NCI-H1417 (cell line): Measurements from ENCODE around the gene PIK3R1.
"Not testable (repeated sequence)": the region's sequence is repeated elsewhere in the genome, so short reads cannot be mapped to it uniquely, and the experiment has no call there.

Experiments used
- DNase-seq, 3 experiments: peaks; one replicate each; lab custom pipeline; 2025; lab: John Stamatoyannopoulos, UW

Gene PIK3R1

DNA sequence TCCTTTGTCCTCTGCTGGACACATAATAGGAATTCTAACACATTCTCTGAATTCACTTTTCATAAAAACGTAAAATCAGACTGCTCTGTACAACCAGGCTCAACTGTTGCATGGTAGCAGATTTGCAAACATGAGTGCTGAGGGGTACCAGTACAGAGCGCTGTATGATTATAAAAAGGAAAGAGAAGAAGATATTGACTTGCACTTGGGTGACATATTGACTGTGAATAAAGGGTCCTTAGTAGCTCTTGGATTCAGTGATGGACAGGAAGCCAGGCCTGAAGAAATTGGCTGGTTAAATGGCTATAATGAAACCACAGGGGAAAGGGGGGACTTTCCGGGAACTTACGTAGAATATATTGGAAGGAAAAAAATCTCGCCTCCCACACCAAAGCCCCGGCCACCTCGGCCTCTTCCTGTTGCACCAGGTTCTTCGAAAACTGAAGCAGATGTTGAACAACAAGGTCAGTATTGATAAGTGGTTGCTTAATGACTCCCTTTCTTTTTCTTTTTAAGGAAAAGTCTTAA is 11.1 kb downstream of the PIK3R1 start:
- no peak for DNase-seq

DNA sequence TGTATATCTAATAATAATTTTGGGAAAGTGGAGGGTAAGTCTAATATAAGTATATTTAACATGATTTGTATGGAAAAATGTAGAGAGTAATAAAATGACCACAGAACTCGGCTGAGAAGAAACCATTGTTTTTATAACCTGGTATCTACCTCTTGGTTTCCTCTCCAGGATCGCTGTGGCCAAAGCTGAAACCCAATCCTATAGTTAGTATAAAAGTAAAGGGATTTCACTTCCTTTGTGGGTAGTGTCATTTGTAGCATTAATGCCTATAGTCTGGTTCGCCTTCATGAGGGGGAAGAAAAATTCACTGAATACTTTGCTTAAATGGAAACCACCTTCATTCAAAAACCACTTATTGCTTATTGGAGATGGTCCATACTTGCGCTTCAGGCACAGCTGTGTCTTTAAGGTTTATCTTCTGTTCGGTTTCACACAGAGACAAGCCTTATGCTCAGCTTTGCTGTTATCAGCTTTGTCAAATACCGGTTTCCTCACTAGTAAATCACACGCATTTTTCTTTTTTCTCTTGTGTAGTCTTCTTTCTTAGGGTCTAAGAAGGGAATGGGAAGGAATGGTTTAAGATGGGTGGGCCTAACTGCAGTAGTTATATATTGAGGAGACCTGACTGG is 12.1 kb downstream of the PIK3R1 start:
- DNase-seq = no peak

DNA sequence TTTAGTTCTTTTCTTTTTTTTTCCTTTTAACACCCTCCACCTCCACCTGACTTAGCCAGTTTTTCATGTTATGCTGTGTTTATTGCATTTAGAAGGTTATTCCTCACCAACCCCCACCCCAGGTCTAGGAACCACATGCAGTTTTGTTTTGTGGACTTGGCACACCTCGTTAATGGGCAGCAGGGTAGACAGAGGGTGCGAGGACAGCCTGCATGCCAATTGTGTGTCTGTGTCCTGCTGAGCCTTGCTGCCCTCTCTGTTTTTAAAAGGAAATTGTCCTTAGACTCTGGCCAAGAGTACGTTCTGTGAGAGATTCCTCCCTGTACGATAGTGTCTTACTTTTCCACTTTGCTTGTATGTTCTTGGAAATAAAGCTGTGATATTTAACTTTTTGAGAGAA is 13.9 kb downstream of the PIK3R1 start:
- peak in 1 of 3 experiments; percentile 2 for DNase-seq

DNA sequence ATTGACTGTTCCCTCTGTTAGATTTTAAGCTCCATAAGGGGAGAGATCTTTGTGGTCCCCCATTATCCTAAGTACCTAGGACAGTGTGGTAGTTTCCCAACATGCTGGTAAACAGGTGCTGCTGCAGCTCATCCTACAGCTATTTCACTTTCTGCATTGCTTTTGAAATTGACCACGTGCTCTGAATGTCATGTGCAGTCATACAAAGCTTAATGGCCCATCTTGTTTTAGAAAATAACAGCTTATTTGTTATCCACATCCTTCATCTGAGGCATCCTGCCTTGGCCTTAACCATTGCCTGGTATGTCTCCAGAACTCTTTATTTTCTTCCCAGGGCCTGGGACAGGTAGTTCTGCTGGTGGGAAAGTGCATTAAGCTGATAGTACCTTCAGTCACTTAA is 14.7 kb downstream of the PIK3R1 start:
- DNase-seq = no peak

DNA sequence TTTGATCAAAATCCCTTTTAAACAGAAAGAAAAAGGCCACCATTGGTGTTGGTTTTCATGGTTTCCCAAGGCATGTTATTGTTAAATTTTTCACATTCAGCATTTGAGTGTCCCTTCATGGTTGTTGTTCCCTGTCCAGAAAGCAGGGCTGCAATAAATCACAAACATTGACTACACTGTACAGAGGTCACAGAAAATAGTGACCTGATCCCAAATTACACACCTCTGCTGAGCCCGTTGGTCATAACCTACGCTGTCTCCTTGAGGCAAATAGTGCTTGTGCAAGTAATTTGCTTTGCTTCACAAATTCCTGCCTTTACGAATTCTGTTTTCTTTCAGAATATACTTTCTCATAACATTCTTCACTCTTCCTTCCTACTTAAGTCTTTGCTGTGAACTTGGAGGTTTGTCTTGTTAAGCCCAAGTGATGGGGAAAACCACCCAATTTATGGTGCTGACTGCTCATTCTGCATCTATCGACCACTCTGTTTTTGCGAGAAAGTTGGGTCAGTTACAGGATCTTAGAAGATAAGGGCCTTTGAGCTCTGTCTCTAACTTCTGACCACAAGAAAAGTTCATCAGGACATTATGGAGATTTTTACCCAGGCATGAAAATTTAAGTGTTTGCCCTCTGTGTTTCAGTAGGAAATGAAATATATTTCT is 16.0 kb downstream of the PIK3R1 start:
- no peak for DNase-seq

DNA sequence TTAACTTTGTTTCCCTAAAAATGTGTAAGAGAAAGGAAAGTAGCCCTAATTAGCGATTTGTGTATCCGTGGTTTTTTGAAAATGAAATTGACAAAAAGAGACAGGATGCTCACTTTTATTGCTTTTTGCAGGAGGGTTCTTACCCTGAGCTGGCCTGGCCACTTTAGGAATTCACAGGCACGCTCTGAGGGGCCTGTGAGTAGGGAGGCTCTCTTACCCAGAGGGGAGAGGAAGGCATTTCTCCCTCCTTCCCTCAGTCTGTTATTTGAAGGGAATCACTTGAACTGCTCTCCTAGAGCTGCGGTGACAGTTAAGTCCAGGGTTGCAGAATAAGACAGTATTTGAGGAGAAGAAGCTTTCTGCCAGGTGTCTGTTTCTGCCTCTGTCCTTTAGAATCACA is 16.7 kb downstream of the PIK3R1 start:
- no peak for DNase-seq

DNA sequence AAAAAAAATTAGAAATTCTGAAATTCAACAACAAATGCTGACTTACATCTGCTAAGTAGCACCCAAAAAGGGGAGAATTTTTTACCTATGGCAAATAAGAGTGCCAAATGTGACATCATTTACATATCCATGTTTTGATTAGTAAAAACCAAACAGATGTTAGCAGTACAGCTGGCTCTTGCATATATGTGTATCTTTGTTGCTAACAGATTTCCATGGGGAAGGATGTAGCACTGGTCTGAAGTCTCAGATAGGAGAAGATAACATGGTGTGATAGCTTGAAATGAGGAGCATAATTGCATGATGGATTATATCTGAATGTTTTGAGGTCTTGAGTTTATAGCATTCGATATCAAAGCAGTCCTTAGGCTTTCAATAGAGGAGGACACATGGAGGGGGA is 17.5 kb downstream of the PIK3R1 start:
- DNase-seq = no peak

DNA sequence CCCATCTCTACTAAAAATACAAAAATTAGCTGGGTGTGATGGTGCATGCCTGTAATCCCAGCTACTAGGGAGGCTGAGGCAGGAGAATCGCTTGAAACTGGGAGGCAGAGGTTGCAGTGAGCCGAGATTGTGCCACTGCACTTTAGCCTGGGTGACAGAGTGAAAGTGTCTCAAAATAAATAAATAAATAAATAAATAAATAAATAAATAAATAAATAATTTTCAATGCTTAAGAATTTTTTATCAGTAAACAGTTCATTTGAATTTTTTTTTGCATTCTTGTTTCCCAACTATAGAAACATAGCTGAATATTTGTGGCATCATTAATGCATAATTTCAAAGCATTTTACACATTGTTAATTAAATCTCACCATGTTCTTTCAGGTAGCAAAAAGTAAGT is 19.7 kb downstream of the PIK3R1 start:
- DNase-seq = not testable (repeated sequence)

DNA sequence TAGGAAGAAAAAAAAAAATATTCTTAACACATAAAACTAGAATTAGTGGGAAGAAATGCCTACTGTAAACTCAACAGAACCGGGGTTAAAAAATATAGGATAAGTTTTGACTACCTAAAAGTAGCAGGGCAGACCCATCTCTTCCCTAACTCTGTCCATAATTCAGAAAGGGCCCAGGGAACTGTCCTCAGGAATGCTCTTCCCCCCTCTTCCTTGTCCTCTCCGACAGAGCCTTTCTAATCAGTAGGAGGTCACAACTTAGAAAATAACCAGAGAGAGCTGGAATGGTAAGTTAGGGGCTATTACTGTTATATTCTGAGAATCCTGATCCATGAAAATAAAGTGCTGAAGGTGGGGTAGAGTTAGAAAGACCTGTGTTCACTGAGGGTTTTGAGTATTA is 22.2 kb downstream of the PIK3R1 start:
- no peak for DNase-seq

DNA sequence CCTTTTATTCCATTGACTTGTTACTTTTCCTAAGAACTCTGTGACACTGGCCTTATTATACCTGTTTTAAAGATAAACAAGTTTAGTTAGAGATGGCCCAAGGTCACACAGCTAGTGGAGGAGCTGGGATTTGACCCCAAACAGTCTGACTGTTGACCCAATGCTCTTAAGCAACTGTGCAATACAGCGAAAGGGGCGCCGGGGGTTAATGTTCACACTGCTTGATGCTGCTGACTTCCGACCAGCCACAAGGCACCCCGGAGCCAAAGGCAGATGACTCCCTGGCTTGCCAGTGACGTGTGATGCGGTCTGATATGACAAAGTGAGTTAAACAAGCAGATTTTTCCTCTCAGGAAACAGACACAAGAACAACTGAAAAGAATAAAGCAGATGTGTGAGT is 23.9 kb downstream of the PIK3R1 start:
- DNase-seq = peak in 1 of 3 experiments; percentile 5

DNA sequence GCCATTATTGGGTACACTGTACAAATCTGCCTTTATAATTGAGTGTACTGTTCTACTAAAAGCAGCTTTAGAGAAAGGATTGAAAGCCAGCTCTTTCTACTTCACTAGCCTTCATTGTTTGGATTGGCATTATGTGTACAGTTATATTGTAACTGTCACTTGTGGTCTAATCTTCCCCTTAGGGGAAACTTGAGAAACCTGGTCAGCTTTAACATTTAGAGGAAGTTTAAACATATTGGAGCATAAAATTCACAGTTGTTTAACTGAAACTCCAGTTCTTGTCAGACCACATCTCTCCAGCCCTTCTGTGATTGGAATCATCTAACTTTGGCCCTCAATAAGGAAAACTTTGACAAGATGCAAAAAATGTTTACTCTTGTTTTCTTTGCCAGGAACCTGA is 24.6 kb downstream of the PIK3R1 start:
- peak in 2 of 3 experiments; percentile 3 to 13 for DNase-seq

DNA sequence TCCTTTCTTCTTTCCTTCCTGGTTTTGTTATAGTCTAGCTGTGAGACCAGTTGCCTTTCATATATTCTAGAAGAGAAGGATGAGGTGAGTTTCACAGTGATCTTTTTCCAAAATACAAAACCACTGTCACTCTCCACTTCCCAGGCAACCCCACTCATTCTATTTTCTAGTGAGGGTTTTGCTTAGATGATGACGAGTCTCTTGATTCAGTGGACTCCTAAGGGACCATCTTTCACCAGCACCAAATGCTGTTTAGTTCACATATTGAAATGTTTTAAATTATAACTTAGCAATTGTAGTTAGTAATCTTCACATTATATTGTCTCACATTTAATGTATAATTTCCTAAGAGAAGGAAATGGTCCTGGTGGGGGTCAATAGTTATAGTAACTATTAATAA is 25.2 kb downstream of the PIK3R1 start:
- no peak for DNase-seq

DNA sequence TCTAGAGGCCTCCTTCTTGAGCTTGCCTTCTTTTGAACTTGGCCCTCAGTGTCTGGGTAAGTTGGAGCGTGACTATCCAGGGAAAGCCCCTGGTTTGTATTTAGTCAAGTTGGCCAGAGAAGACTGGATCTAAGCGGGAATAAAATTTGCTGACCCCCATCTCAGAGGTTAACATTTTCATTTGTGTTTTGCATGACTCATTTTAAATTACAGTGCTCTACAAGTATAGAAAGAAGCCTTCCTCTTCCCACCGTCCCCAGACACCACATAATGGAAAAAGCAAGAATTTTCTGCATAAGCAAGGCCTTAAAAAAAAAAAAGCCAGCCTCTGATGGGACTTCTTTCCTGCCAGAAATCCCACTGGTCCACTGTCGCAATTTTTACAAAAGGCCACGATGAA is 27.2 kb downstream of the PIK3R1 start:
- DNase-seq = no peak

DNA sequence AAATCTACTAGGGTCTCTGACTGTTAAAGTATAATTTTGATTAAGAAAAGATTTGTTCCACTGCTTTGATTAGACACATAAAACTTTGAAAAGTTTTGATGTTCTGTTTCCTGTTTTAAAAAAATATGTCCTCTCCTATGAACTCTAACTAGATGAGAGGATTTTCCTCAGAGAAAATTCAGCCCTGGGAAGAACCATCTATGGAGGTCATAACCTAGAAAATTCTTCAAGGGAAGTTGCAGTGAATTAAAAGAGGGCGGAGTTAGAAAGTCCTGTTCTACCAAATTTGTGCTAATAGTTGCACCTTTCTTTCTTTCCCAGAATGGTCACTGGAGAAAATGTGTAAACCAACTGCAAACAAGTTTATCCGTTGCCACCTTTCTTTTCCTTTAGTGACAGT is 27.7 kb downstream of the PIK3R1 start:
- no peak for DNase-seq

DNA sequence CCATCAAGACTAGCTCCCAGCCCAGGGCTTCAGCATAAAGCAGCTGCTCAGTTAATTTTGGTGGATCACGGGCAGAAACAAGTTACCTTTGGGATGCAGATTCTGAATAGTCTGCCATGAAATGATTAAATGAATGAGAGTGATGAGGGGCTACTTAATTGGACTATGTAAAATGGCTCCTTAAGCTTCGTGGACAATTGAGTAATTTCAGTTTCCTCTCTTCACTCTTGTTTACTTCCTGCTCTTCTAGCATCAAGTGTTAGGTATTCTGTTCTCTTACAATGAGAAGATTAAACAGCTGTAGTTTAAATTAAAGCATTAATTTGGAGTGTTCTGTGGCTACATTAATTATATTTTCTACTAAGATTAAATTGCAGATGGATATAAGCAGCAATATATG is 28.1 kb downstream of the PIK3R1 start:
- peak in 2 of 3 experiments; percentile 9 to 54 for DNase-seq

DNA sequence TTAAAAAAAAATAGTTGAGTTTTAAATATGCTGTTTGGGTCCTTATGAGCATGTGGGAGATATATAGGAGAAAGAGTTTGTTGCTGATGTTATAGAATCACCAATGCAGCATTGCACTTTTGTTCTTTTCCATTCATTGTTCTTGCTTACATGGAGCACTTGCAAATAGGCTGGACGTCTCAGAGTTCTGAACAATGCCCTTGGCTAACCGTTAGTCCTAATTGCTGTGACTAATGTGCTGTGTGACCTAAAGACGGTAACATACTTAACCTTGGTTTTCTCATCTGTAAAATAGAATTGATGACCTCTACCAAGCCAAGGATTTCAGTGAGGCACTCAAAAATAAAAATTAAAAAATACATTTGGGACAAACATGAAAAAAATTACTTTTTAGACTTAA is 29.8 kb downstream of the PIK3R1 start:
- peak in 1 of 3 experiments; percentile 10 for DNase-seq

DNA sequence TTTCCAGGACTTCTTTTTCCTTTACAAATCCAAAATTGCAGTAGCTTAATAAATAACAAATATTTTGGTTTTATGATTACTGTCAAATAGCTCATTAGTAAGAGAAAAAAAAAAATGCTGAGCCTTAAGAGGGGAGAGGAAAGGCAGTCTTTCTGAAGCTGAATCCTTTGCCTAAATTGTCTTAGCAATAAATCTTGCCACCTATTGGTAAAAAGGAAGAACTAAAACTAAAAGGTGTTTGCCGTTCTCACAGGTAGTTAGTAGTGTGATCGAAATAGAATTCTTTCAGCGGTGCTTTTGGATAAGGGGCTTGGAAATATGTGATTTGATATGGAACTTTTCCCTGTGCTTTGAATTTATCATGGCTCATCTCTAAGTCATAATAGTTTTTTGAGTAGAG is 31.2 kb downstream of the PIK3R1 start:
- no peak for DNase-seq

DNA sequence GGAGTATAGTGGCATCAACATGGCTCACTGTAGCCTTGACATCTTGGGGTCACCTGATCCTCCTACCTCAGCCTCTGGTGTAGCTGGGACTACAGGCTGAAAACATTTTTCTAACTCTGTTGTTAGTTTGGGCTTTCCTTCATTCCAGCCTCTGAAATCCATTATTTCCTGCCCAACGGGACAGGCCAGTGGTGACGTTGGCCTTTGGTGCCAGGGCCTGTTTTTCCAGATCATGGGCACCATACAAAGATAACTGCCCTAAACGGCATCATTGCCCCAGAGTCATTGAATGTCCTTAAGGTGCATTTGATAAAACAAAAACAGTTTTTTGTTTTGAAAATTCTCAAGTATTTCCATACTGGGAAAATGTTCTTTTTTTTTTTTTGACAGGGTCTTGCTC is 32.1 kb downstream of the PIK3R1 start:
- DNase-seq = no peak

DNA sequence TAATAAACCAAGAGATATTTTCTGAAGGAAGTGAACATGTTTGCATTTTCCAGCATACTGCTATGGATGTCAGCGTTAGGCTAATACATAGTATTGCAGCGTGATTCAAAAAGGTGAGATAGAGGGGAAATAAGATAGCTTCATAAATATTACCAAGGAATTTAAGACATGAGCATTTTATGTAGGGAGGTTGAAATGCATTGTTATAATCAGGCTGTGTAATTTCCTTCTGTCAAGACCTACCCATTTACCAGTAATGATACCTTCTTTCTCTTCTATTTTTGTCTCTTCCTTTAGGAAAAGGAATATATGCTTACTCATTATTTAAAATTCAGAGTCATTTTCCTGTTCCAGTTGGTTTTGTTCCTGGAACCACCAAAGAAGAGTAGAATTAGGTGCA is 33.3 kb downstream of the PIK3R1 start:
- no peak for DNase-seq

DNA sequence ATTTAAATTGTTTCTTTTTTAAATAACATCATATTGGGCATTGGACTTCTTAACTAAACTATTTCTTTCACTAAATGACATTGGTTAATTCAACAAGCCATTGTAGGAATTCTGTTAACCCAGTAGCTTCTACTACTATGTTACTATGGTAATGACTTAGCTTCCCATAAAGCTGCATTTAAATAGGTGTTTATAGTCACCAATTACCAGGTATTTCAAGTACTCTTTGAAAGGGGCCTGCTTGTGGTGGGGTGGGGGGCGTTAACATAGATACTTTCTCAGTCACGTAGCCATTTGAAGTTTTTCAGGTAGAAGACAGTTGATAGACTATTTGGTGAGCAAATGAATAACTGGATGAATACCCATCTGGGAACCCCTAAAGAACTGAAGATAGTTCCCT is 34.0 kb downstream of the PIK3R1 start:
- no peak for DNase-seq

DNA sequence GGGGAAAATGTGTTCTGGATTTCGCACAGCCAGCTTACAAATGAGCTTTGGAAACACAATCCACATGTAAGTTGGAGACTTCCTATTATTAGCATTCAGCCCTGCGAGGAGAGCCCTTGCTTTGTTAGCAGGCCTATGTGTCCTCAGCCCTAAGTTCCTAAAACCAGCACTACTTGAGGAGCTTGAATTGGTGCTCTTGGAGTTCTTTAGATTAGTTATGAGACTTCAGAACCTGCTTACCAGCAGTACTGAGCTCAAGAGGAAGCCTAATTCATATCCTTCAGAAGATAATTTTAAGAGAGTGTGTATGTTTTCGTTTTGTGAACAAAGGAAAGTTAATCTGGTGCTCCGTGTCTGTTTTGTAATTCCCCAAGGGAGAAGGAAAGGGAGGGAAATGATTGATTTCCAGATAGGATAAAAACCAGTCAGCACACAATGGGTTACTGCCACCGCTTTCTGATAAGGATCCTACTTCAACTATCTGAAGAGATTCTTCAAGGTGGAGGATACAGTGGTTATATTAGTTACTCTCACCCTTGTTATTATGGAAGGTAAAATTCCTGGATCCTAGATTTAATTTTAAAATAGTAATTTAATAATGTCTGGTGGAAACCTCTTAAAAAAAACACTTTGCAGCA is 35.2 kb downstream of the PIK3R1 start:
- no peak for DNase-seq

DNA sequence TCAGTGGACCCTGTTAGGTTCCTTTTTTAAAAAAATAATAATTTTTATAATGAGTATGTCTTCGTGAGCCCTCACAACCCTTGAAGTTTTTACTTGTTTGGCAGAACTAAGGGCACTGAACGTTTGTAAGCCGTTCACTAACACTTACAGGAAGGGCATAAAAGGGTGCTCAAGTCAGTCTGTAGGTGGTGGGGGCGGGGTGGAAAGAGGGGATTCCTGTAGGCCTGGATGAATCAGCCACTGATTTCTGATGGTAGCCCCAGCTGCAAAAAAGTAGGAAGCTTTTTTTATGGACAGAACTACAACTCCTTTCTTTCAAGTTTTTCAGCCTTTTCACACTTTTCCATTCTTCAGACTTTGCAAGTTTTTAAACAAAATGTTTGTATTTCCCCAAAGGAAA is 35.8 kb downstream of the PIK3R1 start:
- peak in 1 of 3 experiments; percentile 3 for DNase-seq

DNA sequence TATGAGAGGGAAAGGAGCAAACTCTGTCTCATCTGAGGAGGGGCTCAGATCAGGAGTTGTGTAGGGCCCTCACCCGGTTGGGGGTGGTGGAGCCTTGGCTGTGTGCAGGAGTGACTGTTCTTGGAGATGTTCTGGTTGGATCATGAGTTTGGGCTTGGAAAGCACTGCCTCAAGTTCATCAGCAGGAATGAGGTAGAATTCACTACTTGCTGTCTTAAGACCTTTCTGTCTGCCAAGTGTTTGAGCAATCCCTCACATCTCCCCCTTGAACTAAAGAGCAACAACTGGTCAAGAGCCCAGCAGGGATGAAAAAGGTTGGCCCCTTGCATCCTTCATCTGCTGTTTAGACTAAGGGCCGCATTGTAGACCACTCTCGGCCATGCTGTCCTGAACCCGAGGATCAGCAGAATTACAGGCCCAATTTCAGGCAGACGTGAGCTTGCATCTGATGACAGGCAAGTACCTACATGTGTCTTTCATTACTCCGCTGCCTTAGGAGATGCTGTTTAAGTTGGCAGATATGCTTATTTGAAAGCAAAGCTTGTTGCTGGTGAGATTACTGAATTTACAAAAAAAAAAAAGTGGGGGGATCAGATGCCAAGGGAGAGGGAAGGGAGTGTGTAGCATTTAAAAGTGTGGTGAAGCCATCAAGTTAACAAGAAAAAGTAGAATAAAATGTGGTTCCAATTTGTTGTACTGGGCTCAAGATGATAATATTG is 36.4 kb downstream of the PIK3R1 start:
- peak in 1 of 3 experiments; percentile 3 for DNase-seq
